ENCODE measurements around the gene DNLZ. TPM values are rescaled to one million over a fixed set of nuclear protein-coding genes. Genes with fewer than 3 reads are reported as not detected.

DNLZ gene
- total and polyA plus RNA-seq, 10 of the 15 experiments (the other 5 are each of a cell fraction or from before 2014, with no cell fraction given): 0.66 to 29.7 (median 14.7) TPM; not detected in 1

DNA sequence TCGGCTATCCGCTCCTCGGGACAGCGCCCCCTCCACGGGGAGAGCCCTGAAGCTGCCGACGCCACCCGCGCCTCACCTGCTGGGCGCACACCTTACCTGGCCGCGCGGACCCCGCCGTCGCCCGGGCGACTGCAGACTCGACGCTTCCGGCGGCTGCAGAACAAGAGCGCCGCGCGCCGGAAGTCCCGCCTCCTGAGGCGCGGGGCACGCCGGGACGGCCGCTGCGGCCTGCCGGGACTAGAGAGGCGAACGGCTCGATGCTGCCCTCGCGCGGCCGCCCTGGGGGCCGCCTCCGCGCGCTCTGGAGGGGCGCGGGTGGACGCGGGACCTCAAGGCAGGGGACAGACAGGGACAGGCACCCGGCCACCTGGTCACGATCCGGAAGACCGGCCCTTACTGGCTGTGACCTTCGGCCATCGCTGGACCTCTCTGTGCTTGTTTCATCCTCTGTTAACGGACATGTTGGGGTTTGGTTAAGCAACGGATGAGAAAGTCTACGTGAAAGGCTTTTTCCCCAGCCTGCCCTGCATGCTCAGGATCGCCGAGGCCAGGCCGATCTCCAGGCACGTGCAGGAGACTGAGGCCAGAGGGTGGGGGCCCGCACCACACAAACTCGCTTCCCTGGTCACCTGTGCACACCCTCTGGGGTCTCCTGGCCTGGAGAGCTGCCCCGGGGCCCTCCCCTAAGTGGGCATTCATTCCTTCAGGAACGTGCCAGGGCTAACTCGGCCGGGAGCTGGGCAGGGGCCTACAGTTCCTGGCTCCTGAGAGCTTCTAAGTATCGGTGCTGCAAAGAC lies 36.7 kb upstream of the DNLZ start, which contains the start of gene SNAPC4:
TSS of gene SNAPC4 (minus strand) at position 133 of the 797 bp plus-strand sequence. CDS start 1,742 bp downstream, outside the sequence.
- Histone ChIP-seq H3K4me3 (peak within 1 kb of the TSS; percentile 96), H3K4me2 (ENCODE audit: control insufficient read depth, insufficient read depth) (peak within 1 kb of the TSS; percentile 92), H4K20me1 (ENCODE audit: control insufficient read depth, insufficient read depth) (no peaks in the 10 kb centered on the region), H3K9me3 (replicated peaks; ENCODE audit: control insufficient read depth, insufficient read depth, low read length) (no peaks in the 10 kb centered on the region), H2AFZ (ENCODE audit: control insufficient read depth, low read depth, low read length) (peak within 1 kb of the TSS; percentile 74), H3K36me3 (ENCODE audit: control insufficient read depth in 2 of 2, insufficient read depth in 2 of 2, low read length in 1 of 2) (peaks cover 11 to 19% of the 10 kb centered on the region in 2 experiments), H3K4me1 (ENCODE audit: control insufficient read depth, insufficient read depth, low read length) (peaks cover 33% of the 10 kb centered on the region), H3K27me3 (replicated peaks in 1 of 2; ENCODE audit: control insufficient read depth in 2 of 2, insufficient read depth in 2 of 2, low read length in 1 of 2) (no peaks in the 10 kb centered on the region), H3K27ac (ENCODE audit: control insufficient read depth, insufficient read depth) (peak within 1 kb of the TSS; percentile 61), H3K9ac (ENCODE audit: control insufficient read depth, insufficient read depth, low read length) (peak within 1 kb of the TSS; percentile 82), H3K79me2 (ENCODE audit: control insufficient read depth, insufficient read depth, low read length) (peaks cover 28% of the 10 kb centered on the region)
- BruUV-seq (replicated peaks): no TSS peak
- FAIRE-seq (peak; percentile 84), ATAC-seq (peak; percentile 74), DNase-seq (ENCODE audit: low read depth, low spot score) (peak; percentile 40)
- intact Hi-C loops (cut with micrococcal nuclease; ENCODE audit: unreplicated experiment): loop anchor here (1.0 kb wide), 1 partner anchor 61 kb away; no protein-coding TSS in a partner anchor
- CTCF ChIA-PET: interaction anchor here (0.5 to 2.5 kb wide), 8 partner anchors 9 to 310 kb away, joined by 3 to 21 read pairs (median 6); partner anchors contain the start of genes DNLZ, ENTR1 and PMPCA
- in situ Hi-C loops (cut with MboI): no loop called here
- RAD21 ChIA-PET (ENCODE audit: unreplicated experiment): interaction anchor here (1.7 kb wide), 1 partner anchor 37 kb away, joined by 6 read pairs; the partner anchor contains the start of gene DNLZ
- SMC1A ChIA-PET (ENCODE audit: uncharacterized antibody, unreplicated experiment): interaction anchor here (1.1 kb wide), 1 partner anchor 10 kb away, joined by 4 read pairs; the partner anchor contains the start of gene ENTR1
- WGBS (ENCODE audit: insufficient coverage, insufficient replicate concordance, low lambda C conversion rate, missing lambda C conversion rate): 7% methylated on average over 71 of the region's 71 CpGs
- POLR2A ChIA-PET: interaction anchor here (1.1 to 2.4 kb wide), 3 partner anchors 9 to 37 kb away, joined by 3 to 11 read pairs (median 3); partner anchors contain the start of genes ENTR1 and PMPCA
- TF ChIP-seq SIX5 (IDR thresholded peaks at IDR 0.05; ENCODE audit: low read depth, low read length, severe bottlenecking): peak; percentile 58
- no peak for TF ChIP-seq KAT2A (conservative IDR thresholded peaks at IDR 0.05; ENCODE audit: control insufficient read depth, low read depth, low read length)
- TF ChIP-seq NFYA (IDR thresholded peaks at IDR 0.05; ENCODE audit: borderline replicate concordance, low read depth, low read length): no peak
- peak; percentile 55; the same call in 1 of the 2 replicates for TF ChIP-seq HDGF (IDR thresholded peaks at IDR 0.05)
- TF ChIP-seq SMAD5 (IDR thresholded peaks at IDR 0.05; ENCODE audit: low read depth): peak; percentile 15
- TF ChIP-seq NR2F1 (conservative IDR thresholded peaks at IDR 0.05): peak; percentile 37; the same call in 1 of the 2 replicates
- TF ChIP-seq, protein P1, sequence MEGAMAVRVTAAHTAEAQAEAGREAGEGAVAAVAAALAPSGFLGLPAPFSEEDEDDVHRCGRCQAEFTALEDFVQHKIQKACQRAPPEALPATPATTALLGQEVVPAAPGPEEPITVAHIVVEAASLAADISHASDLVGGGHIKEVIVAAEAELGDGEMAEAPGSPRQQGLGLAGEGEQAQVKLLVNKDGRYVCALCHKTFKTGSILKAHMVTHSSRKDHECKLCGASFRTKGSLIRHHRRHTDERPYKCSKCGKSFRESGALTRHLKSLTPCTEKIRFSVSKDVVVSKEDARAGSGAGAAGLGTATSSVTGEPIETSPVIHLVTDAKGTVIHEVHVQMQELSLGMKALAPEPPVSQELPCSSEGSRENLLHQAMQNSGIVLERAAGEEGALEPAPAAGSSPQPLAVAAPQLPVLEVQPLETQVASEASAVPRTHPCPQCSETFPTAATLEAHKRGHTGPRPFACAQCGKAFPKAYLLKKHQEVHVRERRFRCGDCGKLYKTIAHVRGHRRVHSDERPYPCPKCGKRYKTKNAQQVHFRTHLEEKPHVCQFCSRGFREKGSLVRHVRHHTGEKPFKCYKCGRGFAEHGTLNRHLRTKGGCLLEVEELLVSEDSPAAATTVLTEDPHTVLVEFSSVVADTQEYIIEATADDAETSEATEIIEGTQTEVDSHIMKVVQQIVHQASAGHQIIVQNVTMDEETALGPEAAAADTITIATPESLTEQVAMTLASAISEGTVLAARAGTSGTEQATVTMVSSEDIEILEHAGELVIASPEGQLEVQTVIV (IDR thresholded peaks at IDR 0.05; ENCODE audit: borderline replicate concordance, partially characterized antibody): no peak
- TF ChIP-seq REST (IDR thresholded peaks at IDR 0.05; ENCODE audit: low read depth, low read length): no peak
- peak; percentile 36; the same call in 1 of the 2 replicates for TF ChIP-seq MEF2A (IDR thresholded peaks at IDR 0.05; ENCODE audit: insufficient read depth, low read depth, low read length)
- peak; percentile 83 for TF ChIP-seq YY1 (IDR thresholded peaks at IDR 0.05; ENCODE audit: low read depth, low read length)
- peak; percentile 61; the same call in 1 of the 2 replicates for TF ChIP-seq BMI1 (IDR thresholded peaks at IDR 0.05; ENCODE audit: borderline replicate concordance)
- TF ChIP-seq SUPT20H (IDR thresholded peaks at IDR 0.05; ENCODE audit: borderline replicate concordance, control insufficient read depth, low read depth, low read length): no peak
- no peak for TF ChIP-seq ETV6 (conservative IDR thresholded peaks at IDR 0.05 in 1 of 2, IDR thresholded peaks at IDR 0.05 in 1 of 2; ENCODE audit: borderline replicate concordance in 1 of 2, low read depth in 1 of 2)
- 0 out of 2 replicates have a peak, but pooled peaks have one; percentile 43 for TF ChIP-seq MLLT1 (IDR thresholded peaks at IDR 0.05)

All from GM12878 (cell line).